ENCODE data around the gene ABCA2.

GRCh38 chr9:137058521-137059234, 30.6 kb upstream of the ABCA2 start:
- TF ChIP-seq, protein P1, sequence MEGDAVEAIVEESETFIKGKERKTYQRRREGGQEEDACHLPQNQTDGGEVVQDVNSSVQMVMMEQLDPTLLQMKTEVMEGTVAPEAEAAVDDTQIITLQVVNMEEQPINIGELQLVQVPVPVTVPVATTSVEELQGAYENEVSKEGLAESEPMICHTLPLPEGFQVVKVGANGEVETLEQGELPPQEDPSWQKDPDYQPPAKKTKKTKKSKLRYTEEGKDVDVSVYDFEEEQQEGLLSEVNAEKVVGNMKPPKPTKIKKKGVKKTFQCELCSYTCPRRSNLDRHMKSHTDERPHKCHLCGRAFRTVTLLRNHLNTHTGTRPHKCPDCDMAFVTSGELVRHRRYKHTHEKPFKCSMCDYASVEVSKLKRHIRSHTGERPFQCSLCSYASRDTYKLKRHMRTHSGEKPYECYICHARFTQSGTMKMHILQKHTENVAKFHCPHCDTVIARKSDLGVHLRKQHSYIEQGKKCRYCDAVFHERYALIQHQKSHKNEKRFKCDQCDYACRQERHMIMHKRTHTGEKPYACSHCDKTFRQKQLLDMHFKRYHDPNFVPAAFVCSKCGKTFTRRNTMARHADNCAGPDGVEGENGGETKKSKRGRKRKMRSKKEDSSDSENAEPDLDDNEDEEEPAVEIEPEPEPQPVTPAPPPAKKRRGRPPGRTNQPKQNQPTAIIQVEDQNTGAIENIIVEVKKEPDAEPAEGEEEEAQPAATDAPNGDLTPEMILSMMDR (IDR thresholded peaks at IDR 0.05; ENCODE audit: insufficient read depth, low read depth, low read length) = no peak
- TF ChIP-seq EZH2 (IDR thresholded peaks at IDR 0.05; ENCODE audit: insufficient read depth, low read length) = no peak
